GM06990 (cell line): ENCODE measurements around the gene SLC9B1.

ENCODE experiments used
- DNase-seq: peaks from one replicate; pipeline ENCODE4 v3.0.0-alpha.2; 2011; ENCODE audit not compliant: insufficient read length; ENCODE audit errors: extremely low read depth
- H3K27me3 ChIP-seq: replicated peaks from 2 replicates; pipeline ENCODE4 v1.6.0; 2011; ENCODE audit warnings: low read length; ENCODE audit not compliant: control insufficient read depth, insufficient read depth
- H3K36me3 ChIP-seq: 2 replicates; pipeline ENCODE4 v1.5.1; 2011; ENCODE audit warnings: low read length; ENCODE audit not compliant: control insufficient read depth, insufficient read depth
- H3K4me3 ChIP-seq: replicated peaks from 2 replicates; pipeline ENCODE4 v1.5.1; 2011; ENCODE audit warnings: low read depth, mild to moderate bottlenecking, control low read depth, low read length
- CTCF ChIP-seq: IDR thresholded peaks from 2 replicates; pipeline ENCODE4 v1.5.1; 2011; ENCODE audit warnings: low read length, control low read depth, mild to moderate bottlenecking, inconsistent platforms; ENCODE audit not compliant: insufficient read depth, poor library complexity, severe bottlenecking

The SLC9B1 gene

GRCh38 chr4:103018391-103019307, 856 bp downstream of the SLC9B1 start:
- DNase-seq, result no peak
- H3K4me3 ChIP-seq, result peak overlapping the region; percentile 64
- H3K27me3 ChIP-seq, result no peaks in the 10 kb centered on the region
- TF ChIP-seq CTCF, result no peak
- H3K36me3 ChIP-seq, result no peaks in the 10 kb centered on the region

GRCh38 chr4:103012551-103012950, 7.0 kb downstream of the SLC9B1 start:
- DNase-seq, result no peak
- no peak overlapping the region for H3K4me3 ChIP-seq
- H3K36me3 ChIP-seq, result no peaks in the 10 kb centered on the region

GRCh38 chr4:103012060-103012459, 7.4 kb downstream of the SLC9B1 start:
- TF ChIP-seq CTCF, result no peak
- H3K36me3 ChIP-seq, result no peaks in the 10 kb centered on the region
- DNase-seq, result no peak
- no peaks in the 10 kb centered on the region for H3K27me3 ChIP-seq
- H3K4me3 ChIP-seq, result no peak overlapping the region

More at GRCh38 chr4:103012551-103012950, 7.0 kb downstream of the SLC9B1 start:
- TF ChIP-seq CTCF, result no peak
- no peaks in the 10 kb centered on the region for H3K27me3 ChIP-seq

- DNase-seq, result no peak
- H3K4me3 ChIP-seq, result no peak overlapping the region
- no peaks in the 10 kb centered on the region for H3K27me3 ChIP-seq
- no peaks in the 10 kb centered on the region for H3K36me3 ChIP-seq
- TF ChIP-seq CTCF, result no peak
Observed at GRCh38 chr4:103011378-103012025, 8.0 kb downstream of the SLC9B1 start.

- TF ChIP-seq CTCF, result no peak
- no peaks in the 10 kb centered on the region for H3K36me3 ChIP-seq
- no peaks in the 10 kb centered on the region for H3K27me3 ChIP-seq
- no peak overlapping the region for H3K4me3 ChIP-seq
- DNase-seq, result no peak
Observed at GRCh38 chr4:103010804-103011203, 8.7 kb downstream of the SLC9B1 start.
